ENCODE results near the gene DBH. TPM values are rescaled to one million over a fixed set of nuclear protein-coding genes. Genes with fewer than 3 reads are reported as not detected.

DBH gene
- total RNA-seq, 1 experiment from 2014 or later, result not detected

- Histone ChIP-seq H3K27me3 (no peaks in the 10 kb centered on the region), H3K36me3 (no peaks in the 10 kb centered on the region), H3K4me3 (no peak overlapping the region), H3K9me3 (no peaks in the 10 kb centered on the region)
- no peak for DNase-seq
These were observed 69.4 kb downstream of the DBH start for GRCh38 chr9:133705576-133705975.

- Histone ChIP-seq H3K27me3 (no peaks in the 10 kb centered on the region), H3K4me3 (no peak overlapping the region), H3K9me3 (no peaks in the 10 kb centered on the region), H3K36me3 (no peaks in the 10 kb centered on the region)
- no peak for DNase-seq
These were observed 70.3 kb downstream of the DBH start for GRCh38 chr9:133706307-133707050.

GRCh38 chr9:133707065-133707762, 71.1 kb downstream of the DBH start:
- Histone ChIP-seq H3K9me3 (no peaks in the 10 kb centered on the region), H3K27me3 (no peaks in the 10 kb centered on the region), H3K36me3 (no peaks in the 10 kb centered on the region), H3K4me3 (no peak overlapping the region)
- no peak for DNase-seq

GRCh38 chr9:133707763-133708245, 71.6 kb downstream of the DBH start:
- DNase-seq, result no peak
- no peaks in the 10 kb centered on the region for H3K27me3 ChIP-seq
- H3K4me3 ChIP-seq, result no peak overlapping the region
- no peaks in the 10 kb centered on the region for H3K36me3 ChIP-seq
- no peaks in the 10 kb centered on the region for H3K9me3 ChIP-seq

- Histone ChIP-seq H3K27me3 (no peaks in the 10 kb centered on the region), H3K4me3 (no peak overlapping the region), H3K36me3 (no peaks in the 10 kb centered on the region), H3K9me3 (no peaks in the 10 kb centered on the region)
- DNase-seq, result no peak
These were observed 72.3 kb downstream of the DBH start for GRCh38 chr9:133708246-133709014.

Other genes starting within 250 kb of the DBH start
- gene REXO4, start 218.4 kb upstream of the DBH start, total RNA-seq (2014; rRNA removed; shearing (Covaris generic); ENCODE audit: low replicate concordance), result 32.8 and 36.0 TPM in 2 replicates
- 1.1 and 2.0 TPM in 2 replicates for gene ADAMTS13, start 214.0 kb upstream of the DBH start, total RNA-seq (2014; rRNA removed; shearing (Covaris generic); ENCODE audit: low replicate concordance)
- 3.9 and 5.6 TPM in 2 replicates for gene CACFD1, start 176.4 kb upstream of the DBH start, total RNA-seq (2014; rRNA removed; shearing (Covaris generic); ENCODE audit: low replicate concordance)
- 3.5 and 7.6 TPM in 2 replicates for gene SLC2A6, start 157.3 kb upstream of the DBH start, total RNA-seq (2014; rRNA removed; shearing (Covaris generic); ENCODE audit: low replicate concordance)
- not detected in 2 replicates for gene MYMK, start 111.4 kb upstream of the DBH start, total RNA-seq (2014; rRNA removed; shearing (Covaris generic); ENCODE audit: low replicate concordance)
- gene ADAMTSL2, start 101.7 kb upstream of the DBH start, total RNA-seq (2014; rRNA removed; shearing (Covaris generic); ENCODE audit: low replicate concordance), result 0.10 and 0.72 TPM in 2 replicates
- gene FAM163B, start 27.0 kb upstream of the DBH start, total RNA-seq (2014; rRNA removed; shearing (Covaris generic); ENCODE audit: low replicate concordance), result not detected in 2 replicates
- gene SARDH, start 102.0 kb downstream of the DBH start, total RNA-seq (2014; rRNA removed; shearing (Covaris generic); ENCODE audit: low replicate concordance), result 0.66 TPM in 1 of 2 replicates, not detected in the other